ENCODE results near the gene APOBEC2.
"Not testable (repeated sequence)": the region's sequence is repeated elsewhere in the genome, so short reads cannot be mapped to it uniquely, and the experiment has no call there.

APOBEC2 gene

DNA sequence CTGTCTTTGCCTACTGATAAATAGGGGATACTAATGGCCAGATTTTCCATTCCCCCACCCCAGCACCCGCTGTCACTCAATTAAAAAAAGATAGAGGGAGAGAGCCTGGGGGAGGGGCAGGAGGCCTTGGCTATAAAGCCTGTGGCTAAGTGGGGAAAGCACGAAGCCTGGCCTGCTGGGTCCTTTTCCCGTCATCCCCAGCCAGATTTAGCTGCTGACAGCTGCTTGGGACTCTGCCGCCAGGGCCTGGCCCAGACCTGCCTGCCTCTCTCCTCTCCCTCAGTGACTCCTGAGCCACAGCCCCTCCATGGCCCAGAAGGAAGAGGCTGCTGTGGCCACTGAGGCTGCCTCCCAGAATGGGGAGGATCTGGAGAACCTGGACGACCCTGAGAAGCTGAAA is at the start of gene APOBEC2:
APOBEC2 (plus strand) TSS at position 162 of the 400 bp plus-strand sequence; CDS start at position 308, 146 bp downstream.
- DNase-seq = no peak

DNA sequence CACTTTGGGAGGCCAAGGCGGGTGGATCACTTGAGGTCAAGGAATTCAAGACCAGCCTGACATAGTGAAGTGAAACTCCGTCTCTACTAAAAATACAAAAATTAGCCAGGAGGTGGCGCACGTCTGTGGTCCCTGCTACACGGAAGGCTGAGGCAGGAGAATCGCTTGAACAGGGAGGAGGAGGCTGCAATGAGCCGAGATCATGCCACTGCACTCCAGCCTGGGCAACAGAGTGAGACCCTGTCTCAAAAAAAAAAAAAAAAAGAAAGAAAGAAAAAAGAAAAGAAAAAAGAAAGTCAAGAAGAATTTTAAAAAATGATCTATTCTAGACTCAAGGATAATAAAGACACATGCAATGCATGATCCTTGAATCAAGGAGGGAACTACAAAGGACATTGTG is 46.8 kb upstream of the APOBEC2 start:
- DNase-seq = not testable (repeated sequence)

DNA sequence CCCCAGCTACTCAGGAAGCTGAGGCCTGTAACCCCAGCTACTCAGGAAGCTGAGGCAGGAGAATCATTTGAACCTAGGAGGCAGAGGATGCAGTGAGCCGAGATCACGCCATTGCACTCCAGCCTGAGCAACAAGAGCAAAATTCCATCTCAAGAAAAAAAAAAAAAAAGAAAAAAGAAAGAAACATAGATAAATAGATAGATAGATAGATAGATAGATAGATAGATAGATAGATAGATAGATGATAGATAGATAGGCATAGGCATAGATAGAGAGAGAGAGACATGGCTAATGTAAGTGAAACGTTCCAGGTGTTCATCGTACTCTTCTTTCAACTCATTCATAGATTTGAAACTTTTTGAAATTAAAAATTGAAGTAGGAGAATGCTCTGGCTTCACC is 46.0 kb upstream of the APOBEC2 start:
- DNase-seq = not testable (repeated sequence)

DNA sequence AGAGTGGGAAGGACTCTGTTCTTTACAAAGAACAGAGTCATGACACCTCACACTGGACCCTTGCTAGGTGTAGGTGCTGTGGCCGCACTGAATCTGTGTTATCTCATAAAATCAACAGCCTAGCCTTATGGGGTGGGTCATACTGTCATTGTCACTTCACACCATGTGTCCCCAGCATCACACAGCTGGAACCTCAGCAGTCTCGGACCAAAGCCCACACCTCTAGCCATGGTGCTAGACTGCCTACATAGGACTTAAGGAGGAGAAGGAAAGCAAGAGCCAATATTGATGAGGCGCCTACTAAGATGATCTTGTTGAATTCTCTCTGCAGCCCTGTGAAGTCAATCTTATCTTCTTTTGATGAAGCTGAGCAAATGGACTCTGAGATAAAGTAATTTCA is 45.0 kb upstream of the APOBEC2 start:
- DNase-seq = no peak

DNA sequence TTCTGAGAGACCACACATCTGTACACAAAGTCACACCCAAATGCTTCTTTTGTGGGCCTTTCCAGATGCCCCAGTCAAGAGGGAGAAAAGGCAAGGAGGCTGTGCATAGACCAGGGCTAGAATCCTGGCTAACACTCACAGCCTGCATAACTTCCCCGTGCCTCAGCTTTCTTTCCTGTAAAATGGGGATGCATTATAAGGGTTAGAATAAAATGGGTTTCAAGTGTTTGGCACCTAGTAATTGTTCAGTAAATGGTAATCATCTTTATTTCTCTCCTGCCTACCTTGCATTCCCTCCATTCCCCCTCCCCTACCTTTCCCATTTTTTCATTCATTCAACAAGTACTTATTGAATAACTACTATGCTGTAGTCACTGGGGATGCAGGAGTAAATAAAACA is 43.3 kb upstream of the APOBEC2 start:
- DNase-seq = no peak

DNA sequence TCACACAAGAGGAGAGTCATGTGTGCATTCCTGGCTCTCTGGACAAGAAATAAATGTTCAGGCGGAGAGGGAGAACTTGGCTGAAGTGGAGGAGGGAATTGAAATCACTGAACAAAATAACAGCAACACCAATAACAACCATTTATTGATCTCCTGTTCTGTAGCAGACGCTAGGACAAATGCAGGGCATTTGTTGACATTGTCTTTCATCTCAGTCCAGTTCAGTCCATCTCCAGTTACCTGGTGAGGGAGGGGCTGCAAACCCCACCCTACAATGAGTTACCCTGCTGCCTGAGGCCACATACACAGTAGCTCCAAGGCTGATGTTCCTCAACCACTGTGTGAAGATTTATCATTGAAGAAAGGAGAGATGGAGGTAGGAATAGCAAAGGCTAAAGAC is 41.3 kb upstream of the APOBEC2 start:
- no peak for DNase-seq

DNA sequence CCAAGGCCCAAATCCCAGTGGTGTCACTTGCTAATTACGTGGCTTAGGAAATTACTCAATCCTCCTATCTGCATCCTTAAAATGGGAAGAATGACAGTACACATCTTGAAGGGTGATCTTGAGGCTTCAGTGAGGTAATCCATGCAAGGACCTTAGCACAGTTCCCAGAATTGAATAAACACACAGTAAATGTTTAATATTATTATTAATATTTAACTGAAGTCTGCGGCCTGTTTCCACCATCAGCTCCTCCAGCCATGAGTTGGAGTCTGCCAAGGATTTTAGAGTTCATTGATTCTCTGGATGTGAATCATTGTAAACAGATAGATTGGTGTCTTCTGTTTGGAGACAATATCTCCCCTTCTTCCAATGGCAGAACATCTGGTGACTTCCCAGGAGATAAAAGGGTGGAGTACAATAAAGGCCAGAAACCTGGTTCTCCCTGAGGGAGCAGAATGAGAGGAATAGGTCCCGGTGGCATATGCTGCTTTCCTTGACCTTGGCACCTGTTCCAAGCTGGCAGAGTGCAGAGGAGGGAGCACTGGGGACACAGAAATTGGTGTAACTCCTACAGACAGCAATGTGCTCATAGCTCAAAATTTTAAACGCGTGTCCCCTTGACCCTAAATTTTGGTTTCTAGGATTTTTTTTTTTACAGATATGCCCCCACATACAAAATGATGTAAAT is 39.4 kb upstream of the APOBEC2 start:
- DNase-seq = no peak

DNA sequence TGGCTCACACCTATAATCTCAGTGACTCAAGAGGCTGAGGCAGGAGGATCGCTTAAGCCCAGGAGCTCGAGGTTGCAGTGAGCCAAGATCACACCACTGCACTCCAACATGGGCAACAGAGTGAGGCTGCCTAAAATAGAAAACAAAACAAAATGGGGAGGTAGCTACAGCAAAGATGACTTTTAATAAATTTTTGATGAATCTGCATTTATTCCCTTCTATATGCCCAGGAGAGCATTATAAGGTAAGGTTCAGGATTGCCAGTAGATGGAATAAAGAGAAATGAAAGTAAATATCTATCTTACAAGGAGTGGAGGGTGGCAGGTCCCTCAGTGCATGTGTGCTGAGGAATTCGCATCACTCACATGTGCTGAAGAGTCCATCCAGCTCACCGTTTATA is 38.2 kb upstream of the APOBEC2 start:
- no peak for DNase-seq

DNA sequence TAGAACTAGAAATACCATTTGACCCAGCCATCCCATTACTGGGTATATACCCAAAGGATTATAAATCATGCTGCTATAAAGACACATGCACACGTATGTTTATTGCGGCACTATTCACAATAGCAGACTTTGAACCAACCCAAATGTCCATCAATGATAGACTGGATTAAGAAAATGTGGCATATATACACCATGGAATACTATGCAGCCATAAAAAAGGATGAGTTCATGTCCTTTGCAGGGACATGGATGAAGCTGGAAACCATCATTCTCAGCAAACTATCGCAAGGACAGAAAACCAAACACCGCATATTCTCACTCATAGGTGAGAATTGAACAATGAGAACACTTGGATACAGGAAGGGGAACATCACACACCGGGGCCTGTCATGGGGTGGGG is 37.1 kb upstream of the APOBEC2 start:
- not testable (repeated sequence) for DNase-seq

DNA sequence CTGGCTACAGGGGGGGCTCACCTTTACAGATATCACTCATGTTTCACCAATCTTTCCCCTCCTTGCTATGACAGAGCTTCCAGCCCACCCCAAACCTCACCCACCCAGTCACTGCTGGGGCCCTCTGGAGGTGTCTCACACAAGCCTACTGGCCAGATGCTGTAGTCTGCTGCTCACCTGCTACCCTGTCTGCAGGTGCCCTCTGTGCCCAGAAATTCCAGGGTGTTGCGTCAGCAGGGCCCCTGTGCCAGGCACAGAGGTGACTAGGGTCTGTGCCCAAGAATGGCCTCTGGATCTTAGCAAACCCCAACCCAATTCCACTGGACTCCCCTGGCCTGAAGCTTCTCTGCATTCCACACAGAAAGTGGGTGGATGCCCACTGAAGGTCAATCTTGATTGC is 35.3 kb upstream of the APOBEC2 start:
- DNase-seq = no peak

DNA sequence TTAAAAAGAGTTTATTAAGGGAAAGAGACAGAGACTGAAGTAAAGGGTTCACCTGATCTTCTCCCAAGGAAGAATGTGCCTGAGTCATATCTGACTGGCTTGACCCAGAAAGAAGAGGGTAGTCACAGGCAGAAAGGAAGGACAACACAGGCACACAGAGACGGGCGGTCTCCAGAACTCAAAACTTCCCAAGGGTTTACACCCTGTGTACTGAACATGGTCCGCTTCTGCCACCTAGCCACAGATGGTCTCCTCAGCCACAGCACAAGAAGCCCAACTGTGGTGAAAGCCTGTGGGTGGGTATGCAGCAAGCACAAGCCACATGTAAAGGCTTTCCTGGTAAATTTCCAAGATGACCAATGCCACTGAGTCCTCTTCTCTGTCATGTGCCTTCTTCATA is 31.2 kb upstream of the APOBEC2 start:
- no peak for DNase-seq

DNA sequence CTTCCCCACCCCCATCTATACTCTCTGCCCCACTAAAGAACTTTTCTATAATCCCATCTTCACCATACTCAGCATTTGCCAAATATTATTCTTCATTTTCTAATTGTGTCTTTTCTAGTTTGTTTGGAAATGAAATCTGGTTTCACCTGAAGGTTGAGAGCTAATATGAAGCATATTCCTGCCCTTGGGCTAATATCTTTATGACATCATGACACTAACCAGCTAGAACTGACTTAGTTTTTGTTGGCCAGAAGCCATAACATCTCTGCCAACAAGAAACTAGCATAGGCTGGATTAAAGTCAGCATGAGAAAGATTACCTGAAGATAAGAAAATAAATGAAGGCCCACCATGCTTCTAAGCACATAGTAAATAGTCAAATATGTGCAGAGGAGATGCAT is 30.7 kb upstream of the APOBEC2 start:
- no peak for DNase-seq

DNA sequence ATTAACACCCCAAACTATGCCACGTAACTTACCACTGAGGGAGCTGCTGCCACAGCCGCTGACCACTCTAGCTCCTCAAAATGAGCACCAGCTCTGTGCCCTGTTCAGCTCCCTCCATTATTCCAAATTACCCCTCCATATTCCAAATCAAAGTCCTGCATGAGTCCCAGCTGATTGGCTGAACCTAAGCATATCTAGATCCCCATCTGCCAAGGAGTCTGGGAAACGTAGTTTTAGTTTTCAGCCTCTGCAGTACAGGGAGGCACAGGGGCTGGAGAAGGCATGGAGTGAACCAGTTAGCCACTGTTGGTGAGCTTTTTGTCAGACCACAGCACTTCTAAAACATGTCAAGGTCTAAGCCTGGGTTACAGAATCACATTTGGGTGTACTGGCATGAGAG is 29.9 kb upstream of the APOBEC2 start:
- DNase-seq = no peak

DNA sequence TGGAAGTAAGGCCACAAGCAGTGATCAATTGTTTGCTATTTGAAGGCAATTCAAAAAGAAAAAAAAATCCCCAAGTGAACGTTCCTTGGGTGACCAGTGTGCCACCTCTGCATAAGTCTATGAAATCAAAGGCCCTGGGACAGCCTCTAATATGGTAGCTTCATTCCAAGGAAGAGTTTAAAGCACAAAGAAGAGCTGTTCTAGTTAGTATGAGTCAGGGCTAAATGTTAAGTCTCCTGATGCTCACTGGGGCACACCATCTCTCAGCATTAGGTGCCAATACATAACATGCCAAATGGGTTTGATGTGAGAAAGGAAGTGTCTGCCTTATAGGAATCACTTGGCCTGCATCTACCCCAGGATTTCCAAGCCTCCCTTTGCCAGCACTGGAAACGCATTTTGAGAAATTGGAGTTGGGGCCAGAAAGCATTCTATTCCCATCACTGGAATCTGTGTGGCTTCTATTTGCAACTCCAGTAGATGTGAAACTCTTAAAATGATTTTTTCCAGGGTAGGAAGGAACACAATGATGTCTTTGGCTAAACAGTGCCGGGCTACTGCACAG is 27.0 kb upstream of the APOBEC2 start:
- no peak for DNase-seq

DNA sequence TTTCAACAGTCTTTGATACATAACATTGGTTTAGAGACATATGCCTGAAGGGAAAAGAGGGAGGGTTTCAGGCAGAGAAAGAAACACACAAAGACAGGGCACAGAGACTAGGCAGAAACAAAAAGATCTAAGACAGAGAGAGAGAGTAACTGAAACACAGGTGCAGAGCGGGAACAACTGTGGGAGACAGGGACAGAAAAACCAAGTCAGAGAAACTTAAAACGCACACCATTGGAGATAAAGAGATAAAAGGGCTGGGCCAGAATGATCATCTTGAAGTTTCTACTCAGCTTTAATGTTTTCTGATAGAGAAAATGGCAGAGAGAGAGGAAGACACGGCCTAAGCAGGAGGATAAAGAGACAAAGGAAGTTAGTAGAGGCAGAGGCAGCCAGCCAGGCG is 25.8 kb upstream of the APOBEC2 start:
- no peak for DNase-seq

DNA sequence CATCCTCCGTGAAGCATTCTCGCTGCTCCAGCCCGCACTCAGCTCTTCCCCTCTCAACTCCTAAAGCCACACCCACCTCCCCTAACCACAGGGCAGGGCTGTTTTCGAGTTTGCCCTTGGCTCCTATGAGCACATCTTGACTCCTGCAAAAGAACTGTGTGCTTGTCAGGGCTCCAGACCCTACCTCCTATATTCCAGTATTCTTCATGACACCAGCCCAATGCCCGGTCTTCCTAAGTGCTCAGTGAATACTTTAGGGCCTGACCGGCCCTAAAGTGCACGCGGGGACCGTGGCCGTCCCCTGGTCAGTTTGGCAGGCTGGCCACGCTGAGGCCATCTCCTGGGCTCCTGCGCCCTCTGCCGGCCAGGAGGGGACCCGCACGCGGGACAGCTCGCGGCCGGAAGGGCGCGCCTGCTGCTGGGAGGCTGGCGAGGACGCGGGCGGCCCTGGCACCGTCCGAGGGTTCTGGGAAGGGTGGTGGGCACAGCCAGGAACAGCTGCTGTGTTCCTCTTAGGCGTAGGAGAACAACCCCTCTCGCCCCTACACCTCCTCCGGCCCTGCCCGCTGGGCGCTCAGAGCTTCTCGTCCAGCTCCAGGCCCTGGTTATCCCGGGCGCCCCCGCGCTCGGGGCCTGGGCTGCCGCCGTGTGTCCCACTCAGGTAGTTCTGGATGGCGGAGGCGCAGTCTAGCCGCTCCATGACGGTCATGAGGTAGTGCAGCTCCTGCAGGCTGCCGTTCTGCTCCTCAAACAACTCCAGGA is 25.0 kb upstream of the APOBEC2 start:
- peak; percentile 24 for DNase-seq

DNA sequence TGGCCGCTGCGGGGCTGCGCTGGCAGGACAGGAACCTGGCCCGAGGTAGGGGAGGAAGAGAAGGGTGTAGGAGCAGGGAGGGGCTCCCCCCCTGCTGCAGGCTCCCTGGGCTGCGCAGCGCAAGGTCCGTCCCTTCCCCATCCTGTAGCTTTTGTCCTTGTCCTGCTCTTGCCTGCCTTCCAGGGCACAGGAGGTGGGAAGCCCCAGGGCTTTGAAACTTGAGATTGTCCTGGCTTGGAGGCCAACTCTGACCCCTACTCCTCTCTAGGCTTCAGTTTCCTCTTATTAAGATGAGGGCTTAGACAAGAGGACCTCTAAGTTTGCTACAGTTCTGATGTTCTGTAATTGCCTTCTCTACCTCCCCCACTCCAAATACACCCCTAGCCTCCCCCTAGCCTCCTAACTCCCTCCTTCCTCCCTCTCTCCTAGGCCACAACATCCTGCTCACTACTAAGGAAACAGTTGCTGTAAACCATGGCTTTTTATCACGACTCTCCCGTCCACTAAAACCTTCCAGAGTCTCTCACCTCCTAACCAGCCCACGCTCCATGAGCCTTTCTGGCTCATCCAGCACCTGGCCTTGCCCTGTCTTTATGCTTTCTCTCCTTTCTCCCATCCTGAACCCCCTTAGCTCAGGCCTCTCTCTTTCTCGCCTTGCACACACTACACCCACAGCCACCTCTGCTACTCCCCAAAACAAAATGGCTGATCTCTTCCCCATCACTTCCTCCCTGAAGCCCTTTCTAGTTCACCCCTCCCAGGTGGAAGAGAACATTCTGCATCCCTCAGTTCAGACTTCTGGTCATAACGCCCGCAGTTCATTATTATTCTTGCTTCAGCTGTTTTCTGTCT is 24.2 kb upstream of the APOBEC2 start:
- DNase-seq = no peak

DNA sequence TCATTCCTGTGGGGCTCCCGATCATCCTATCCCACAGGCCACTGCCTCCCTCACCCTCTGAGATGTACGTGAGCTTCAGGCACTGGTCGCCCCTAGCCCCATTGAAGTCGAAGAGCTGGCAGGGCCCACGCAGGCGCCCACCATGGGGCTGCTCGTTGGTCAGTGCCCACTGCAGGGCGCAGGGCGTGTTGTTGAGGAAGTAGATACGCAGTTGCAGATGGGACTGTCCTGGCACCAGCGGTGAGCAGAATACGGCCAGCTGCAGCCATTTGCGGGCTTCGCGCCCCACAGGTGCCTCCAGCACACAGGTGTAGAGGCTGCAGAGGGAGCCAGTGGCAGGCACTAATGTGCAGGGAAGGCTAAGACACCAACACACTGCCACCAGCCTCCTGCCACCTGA is 20.2 kb upstream of the APOBEC2 start:
- no peak for DNase-seq

DNA sequence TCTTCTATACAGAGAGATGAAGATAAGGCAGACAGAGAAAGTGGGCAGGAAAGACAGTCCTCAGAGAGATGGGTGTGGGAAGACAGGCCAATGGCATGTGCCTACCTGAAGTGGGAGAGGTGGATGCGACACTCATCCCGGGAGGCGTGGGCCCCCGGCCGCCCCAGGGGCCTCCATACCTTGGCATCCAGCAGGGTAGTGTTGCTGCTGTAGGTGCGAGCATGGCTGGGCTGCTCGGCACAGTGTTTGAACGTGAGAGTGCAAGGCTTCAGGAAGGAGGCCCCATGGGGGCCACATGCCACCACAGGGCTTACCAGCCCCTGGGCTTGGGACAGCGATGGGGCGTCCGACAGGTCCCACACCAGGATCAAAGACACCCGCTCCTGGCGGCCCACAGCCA is 19.2 kb upstream of the APOBEC2 start:
- DNase-seq = no peak

DNA sequence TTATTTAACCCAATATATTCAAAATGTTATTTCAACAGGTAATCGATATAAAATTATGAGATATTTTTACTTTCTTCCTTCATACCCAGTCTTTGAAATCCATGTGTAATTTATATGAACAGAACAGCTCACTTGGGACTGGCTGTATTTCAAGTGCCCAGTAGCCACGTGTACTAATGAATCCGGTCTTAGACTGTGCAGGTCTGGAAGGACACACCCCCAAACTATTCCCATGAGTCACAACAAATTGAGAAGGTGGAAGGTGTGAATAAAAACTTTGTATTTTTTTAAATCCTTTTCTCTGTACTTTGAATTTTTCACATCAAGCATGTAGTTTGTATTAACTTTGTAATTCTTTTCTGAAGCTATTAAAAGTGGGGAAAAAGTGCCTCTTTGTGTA is 16.8 kb upstream of the APOBEC2 start:
- DNase-seq = no peak

DNA sequence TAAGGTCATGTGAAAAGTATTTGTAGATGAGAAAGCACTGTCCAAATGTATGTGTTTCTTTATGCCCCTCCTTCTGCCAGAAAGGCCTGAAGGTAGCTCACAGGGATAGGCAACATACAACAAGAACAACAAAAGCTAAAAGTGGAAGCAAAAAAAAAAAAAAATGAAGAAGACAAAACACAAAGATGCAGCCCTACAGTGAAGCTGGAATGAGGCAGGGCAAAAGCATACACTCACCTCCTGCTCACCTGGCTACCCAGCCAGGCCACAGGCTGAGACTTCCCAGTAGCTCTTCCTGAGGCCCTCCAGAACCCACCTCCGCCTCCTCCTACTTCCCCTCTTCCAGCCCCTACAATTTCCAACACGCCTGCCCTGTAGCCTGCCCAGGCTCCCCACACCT is 16.4 kb upstream of the APOBEC2 start:
- no peak for DNase-seq

DNA sequence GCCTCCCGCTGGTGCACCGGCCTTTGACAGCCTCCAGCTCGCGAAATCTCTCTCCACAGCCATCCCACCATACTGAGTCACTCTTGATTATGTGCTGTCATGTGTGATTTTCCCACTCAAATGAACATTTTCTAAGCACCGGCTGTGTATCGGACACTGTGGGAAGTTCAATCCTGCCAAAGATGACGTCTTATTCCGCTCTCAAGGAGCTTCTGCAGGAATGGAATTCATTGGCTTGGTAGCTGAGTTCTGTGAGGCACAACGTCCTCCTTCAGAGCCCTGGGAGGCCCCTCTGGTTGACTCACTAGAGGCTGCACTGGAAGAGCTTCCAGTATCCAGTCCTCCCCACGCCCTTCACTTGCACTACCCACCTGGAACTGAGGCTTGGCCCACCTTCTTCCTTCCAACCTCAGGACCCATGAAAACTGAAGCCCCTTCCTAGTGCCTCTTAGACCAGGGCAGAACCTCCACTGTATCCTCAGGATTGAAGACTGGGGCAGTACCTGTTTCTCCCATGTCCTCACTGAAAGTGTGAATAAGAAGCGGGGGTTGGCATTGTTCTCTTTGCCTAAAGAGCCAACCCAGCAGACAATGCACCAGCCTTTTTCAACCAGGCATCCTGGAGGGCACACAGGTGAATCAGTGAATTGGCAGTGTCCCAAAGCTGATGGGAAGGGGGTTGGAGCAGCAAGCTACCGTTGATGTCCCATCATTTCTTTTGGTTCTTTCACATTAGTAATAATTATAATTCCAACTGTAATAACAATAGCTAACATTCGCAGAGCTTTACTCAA is 15.7 kb upstream of the APOBEC2 start:
- no peak for DNase-seq

DNA sequence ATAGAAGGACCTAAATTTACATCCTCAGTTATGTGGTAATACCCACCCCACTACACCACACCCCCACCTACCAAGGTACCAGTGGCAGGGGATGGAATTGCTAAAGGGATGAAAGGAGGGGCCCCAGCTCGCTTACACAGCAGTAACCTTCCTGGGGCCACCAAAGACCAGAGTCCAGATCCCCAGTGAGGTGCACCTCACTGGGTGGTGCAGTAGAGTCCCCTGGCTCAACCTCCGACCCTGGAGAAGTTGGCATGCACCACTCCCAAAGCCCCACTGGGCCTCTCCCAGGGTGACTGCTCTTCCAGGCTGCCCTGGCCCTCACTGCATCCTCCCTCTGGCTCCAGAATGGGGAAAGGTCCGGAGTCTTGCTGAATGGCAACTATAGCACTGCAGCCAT is 14.8 kb upstream of the APOBEC2 start:
- DNase-seq = no peak

Measured in NCI-H2107 (cell line).